ENCODE measurements around the gene GNPTG.
"Not testable (repeated sequence)": the region's sequence is repeated elsewhere in the genome, so short reads cannot be mapped to it uniquely, and the experiment has no call there.

The GNPTG gene

GRCh38 chr16:1326946-1327618, 24.6 kb upstream of the GNPTG start:
- Histone ChIP-seq H3K36me3 (ENCODE audit: control insufficient read depth in 2 of 2, insufficient read depth in 2 of 2, low read length in 2 of 2) (peaks cover 10 to 15% of the 10 kb centered on the region in 2 donors), H3K4me1 (ENCODE audit: control insufficient read depth in 2 of 2, insufficient read depth in 2 of 2, low read length in 2 of 2) (peaks cover 9 to 10% of the 10 kb centered on the region in 2 donors), H3K27me3 (ENCODE audit: control insufficient read depth in 2 of 2, insufficient read depth in 2 of 2, low read length in 2 of 2) (no peaks in the 10 kb centered on the region), H3K27ac (ENCODE audit: low read depth in 2 of 2, low read length in 2 of 2) (peak overlapping the region in 1 of 2 donors; percentile 32), H3K4me3 (ENCODE audit: low read length in 2 of 2) (no peak overlapping the region), H3K9me3 (ENCODE audit: control insufficient read depth in 2 of 2, low read length in 2 of 2) (no peaks in the 10 kb centered on the region), H3K9ac (ENCODE audit: low read depth in 1 of 2, low read length in 2 of 2) (no peak overlapping the region)

- H3K36me3 ChIP-seq (ENCODE audit: control insufficient read depth in 2 of 2, insufficient read depth in 2 of 2, low read length in 2 of 2), result peaks cover 10 to 15% of the 10 kb centered on the region in 2 donors
- no peaks in the 10 kb centered on the region for H3K27me3 ChIP-seq (ENCODE audit: control insufficient read depth in 2 of 2, insufficient read depth in 2 of 2, low read length in 2 of 2)
- H3K4me1 ChIP-seq (ENCODE audit: control insufficient read depth in 2 of 2, insufficient read depth in 2 of 2, low read length in 2 of 2), result peaks cover 11 to 14% of the 10 kb centered on the region in 2 donors
- no peaks in the 10 kb centered on the region for H3K9me3 ChIP-seq (ENCODE audit: control insufficient read depth in 2 of 2, low read length in 2 of 2)
- H3K9ac ChIP-seq (ENCODE audit: low read depth in 1 of 2, low read length in 2 of 2), result no peak overlapping the region
- H3K4me3 ChIP-seq (ENCODE audit: low read length in 2 of 2), result no peak overlapping the region
- no peak overlapping the region for H3K27ac ChIP-seq (ENCODE audit: low read depth in 2 of 2, low read length in 2 of 2)
Observed at GRCh38 chr16:1327619-1327947, 24.1 kb upstream of the GNPTG start.

DNA sequence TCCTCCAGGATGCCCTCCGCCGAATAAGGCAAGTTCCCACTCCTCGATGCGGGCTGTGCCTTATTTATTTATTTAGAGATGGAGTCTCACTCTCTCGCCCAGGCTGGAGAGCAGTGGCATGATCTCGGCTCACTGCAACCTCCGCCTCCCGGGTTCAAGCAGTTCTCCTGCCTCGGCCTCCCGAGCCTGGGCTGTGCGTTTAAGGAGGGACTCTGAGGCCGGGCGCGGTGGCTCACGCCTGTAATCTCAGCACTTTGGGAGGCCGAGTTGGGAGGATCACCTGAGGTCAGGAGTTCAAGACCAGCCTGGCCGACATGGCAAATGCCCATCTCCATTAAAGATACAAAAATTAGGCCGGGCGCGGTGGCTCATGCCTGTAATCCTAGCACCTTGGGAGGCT, 23.6 kb upstream of the GNPTG start:
- H3K9ac ChIP-seq (ENCODE audit: low read depth in 1 of 2, low read length in 2 of 2); H3K27ac ChIP-seq (ENCODE audit: low read depth in 2 of 2, low read length in 2 of 2); H3K4me3 ChIP-seq (ENCODE audit: low read length in 2 of 2); H3K27me3 ChIP-seq (ENCODE audit: control insufficient read depth in 2 of 2, insufficient read depth in 2 of 2, low read length in 2 of 2); H3K9me3 ChIP-seq (ENCODE audit: control insufficient read depth in 2 of 2, low read length in 2 of 2): not testable (repeated sequence)
- Histone ChIP-seq H3K4me1 (ENCODE audit: control insufficient read depth in 2 of 2, insufficient read depth in 2 of 2, low read length in 2 of 2) (peaks cover 14 to 19% of the 10 kb centered on the region in 2 donors), H3K36me3 (ENCODE audit: control insufficient read depth in 2 of 2, insufficient read depth in 2 of 2, low read length in 2 of 2) (peaks cover 10 to 15% of the 10 kb centered on the region in 2 donors)

DNA sequence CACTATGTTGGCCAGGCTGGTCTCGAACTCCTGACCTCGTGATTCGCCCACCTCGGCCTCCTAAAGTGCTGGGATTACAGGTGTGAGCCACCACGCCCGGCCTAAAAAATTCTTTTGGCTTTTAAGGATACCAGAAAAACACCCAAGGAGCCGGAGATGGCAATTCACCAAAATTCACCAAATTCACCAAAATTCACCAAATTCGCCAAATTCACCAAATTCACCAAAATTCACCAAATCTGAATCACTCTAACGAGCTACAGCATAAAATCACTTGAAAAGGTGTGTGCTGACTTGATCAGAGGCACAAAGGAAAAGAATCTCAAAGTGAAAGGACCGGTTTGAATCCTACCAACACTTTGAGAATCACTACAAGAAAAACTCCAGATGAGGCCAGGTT, 22.8 kb upstream of the GNPTG start:
- not testable (repeated sequence) for H3K27me3 ChIP-seq (ENCODE audit: control insufficient read depth in 2 of 2, insufficient read depth in 2 of 2, low read length in 2 of 2); H3K9ac ChIP-seq (ENCODE audit: low read depth in 1 of 2, low read length in 2 of 2); H3K9me3 ChIP-seq (ENCODE audit: control insufficient read depth in 2 of 2, low read length in 2 of 2); H3K27ac ChIP-seq (ENCODE audit: low read depth in 2 of 2, low read length in 2 of 2); H3K4me3 ChIP-seq (ENCODE audit: low read length in 2 of 2)
- Histone ChIP-seq H3K4me1 (ENCODE audit: control insufficient read depth in 2 of 2, insufficient read depth in 2 of 2, low read length in 2 of 2) (peaks cover 14 to 20% of the 10 kb centered on the region in 2 donors), H3K36me3 (ENCODE audit: control insufficient read depth in 2 of 2, insufficient read depth in 2 of 2, low read length in 2 of 2) (peaks cover 7 to 11% of the 10 kb centered on the region in 2 donors)

DNA sequence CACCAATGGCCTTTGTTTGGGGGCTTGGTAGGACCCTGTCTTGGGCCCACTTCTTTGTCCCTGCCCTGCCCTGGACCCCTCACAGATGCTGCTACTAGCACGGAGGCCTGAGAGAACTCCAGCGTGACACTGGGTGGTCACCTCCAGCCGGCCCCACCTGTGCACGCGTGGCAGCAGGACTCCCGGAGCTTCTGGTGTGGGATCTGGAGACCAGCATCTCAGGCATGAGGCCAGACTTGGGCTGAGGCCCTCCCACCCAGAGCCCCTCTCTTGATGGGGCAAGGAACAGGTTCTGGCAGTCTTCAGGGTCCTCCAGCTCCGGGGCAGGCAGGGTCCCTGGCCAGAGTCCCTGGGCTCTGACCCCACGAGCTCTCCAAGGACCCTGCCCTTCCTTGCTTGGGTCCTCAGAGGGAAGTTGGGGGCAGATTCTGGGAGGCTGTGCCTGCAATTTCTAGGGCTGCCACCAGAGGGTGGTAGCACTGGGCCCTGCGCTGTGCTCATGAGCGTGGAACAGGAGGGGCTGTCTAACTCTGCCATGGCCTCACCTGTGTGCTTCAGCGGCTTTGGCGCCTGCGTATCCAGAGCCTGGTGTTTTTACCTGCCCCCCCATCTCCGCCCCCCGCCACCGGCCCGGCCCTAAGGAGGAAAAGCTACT, 21.3 kb upstream of the GNPTG start:
- H3K9ac ChIP-seq (ENCODE audit: low read depth in 1 of 2, low read length in 2 of 2), result no peak overlapping the region
- H3K4me3 ChIP-seq (ENCODE audit: low read length in 2 of 2), result no peak overlapping the region
- no peaks in the 10 kb centered on the region for H3K9me3 ChIP-seq (ENCODE audit: control insufficient read depth in 2 of 2, low read length in 2 of 2)
- H3K36me3 ChIP-seq (ENCODE audit: control insufficient read depth in 2 of 2, insufficient read depth in 2 of 2, low read length in 2 of 2), result no peaks in the 10 kb centered on the region
- H3K27ac ChIP-seq (ENCODE audit: low read depth in 2 of 2, low read length in 2 of 2), result no peak overlapping the region
- H3K27me3 ChIP-seq (ENCODE audit: control insufficient read depth in 2 of 2, insufficient read depth in 2 of 2, low read length in 2 of 2), result peaks cover 7 to 12% of the 10 kb centered on the region in 2 donors
- H3K4me1 ChIP-seq (ENCODE audit: control insufficient read depth in 2 of 2, insufficient read depth in 2 of 2, low read length in 2 of 2), result peaks cover 14 to 20% of the 10 kb centered on the region in 2 donors

GRCh38 chr16:1330931-1331711, 20.6 kb upstream of the GNPTG start:
- peak overlapping the region; percentile 10 to 66 for H3K4me3 ChIP-seq (ENCODE audit: low read length in 2 of 2)
- peaks cover 14 to 20% of the 10 kb centered on the region in 2 donors for H3K4me1 ChIP-seq (ENCODE audit: control insufficient read depth in 2 of 2, insufficient read depth in 2 of 2, low read length in 2 of 2)
- peaks cover 9 to 19% of the 10 kb centered on the region in 2 donors for H3K27me3 ChIP-seq (ENCODE audit: control insufficient read depth in 2 of 2, insufficient read depth in 2 of 2, low read length in 2 of 2)
- H3K27ac ChIP-seq (ENCODE audit: low read depth in 2 of 2, low read length in 2 of 2), result peak overlapping the region; percentile 38 to 56
- no peaks in the 10 kb centered on the region for H3K36me3 ChIP-seq (ENCODE audit: control insufficient read depth in 2 of 2, insufficient read depth in 2 of 2, low read length in 2 of 2)
- H3K9ac ChIP-seq (ENCODE audit: low read depth in 1 of 2, low read length in 2 of 2), result peak overlapping the region in 1 of 2 donors; percentile 13
- no peaks in the 10 kb centered on the region for H3K9me3 ChIP-seq (ENCODE audit: control insufficient read depth in 2 of 2, low read length in 2 of 2)

- Histone ChIP-seq H3K4me1 (ENCODE audit: control insufficient read depth in 2 of 2, insufficient read depth in 2 of 2, low read length in 2 of 2) (peaks cover 14 to 20% of the 10 kb centered on the region in 2 donors), H3K27ac (ENCODE audit: low read depth in 2 of 2, low read length in 2 of 2) (peak overlapping the region; percentile 46 to 56), H3K9ac (ENCODE audit: low read depth in 1 of 2, low read length in 2 of 2) (peak overlapping the region; percentile 14 to 23), H3K36me3 (ENCODE audit: control insufficient read depth in 2 of 2, insufficient read depth in 2 of 2, low read length in 2 of 2) (no peaks in the 10 kb centered on the region), H3K27me3 (ENCODE audit: control insufficient read depth in 2 of 2, insufficient read depth in 2 of 2, low read length in 2 of 2) (peaks cover 12 to 27% of the 10 kb centered on the region in 2 donors), H3K9me3 (ENCODE audit: control insufficient read depth in 2 of 2, low read length in 2 of 2) (no peaks in the 10 kb centered on the region), H3K4me3 (ENCODE audit: low read length in 2 of 2) (peak overlapping the region; percentile 29 to 66)
Observed at GRCh38 chr16:1331712-1332617, 19.8 kb upstream of the GNPTG start.

- peak overlapping the region in 1 of 2 donors; percentile 23 for H3K9ac ChIP-seq (ENCODE audit: low read depth in 1 of 2, low read length in 2 of 2)
- no peaks in the 10 kb centered on the region for H3K36me3 ChIP-seq (ENCODE audit: control insufficient read depth in 2 of 2, insufficient read depth in 2 of 2, low read length in 2 of 2)
- no peak overlapping the region for H3K27ac ChIP-seq (ENCODE audit: low read depth in 2 of 2, low read length in 2 of 2)
- H3K27me3 ChIP-seq (ENCODE audit: control insufficient read depth in 2 of 2, insufficient read depth in 2 of 2, low read length in 2 of 2), result peaks cover 12 to 27% of the 10 kb centered on the region in 2 donors
- peaks cover 14 to 20% of the 10 kb centered on the region in 2 donors for H3K4me1 ChIP-seq (ENCODE audit: control insufficient read depth in 2 of 2, insufficient read depth in 2 of 2, low read length in 2 of 2)
- peak overlapping the region in 1 of 2 donors; percentile 66 for H3K4me3 ChIP-seq (ENCODE audit: low read length in 2 of 2)
- H3K9me3 ChIP-seq (ENCODE audit: control insufficient read depth in 2 of 2, low read length in 2 of 2), result no peaks in the 10 kb centered on the region
Observed at GRCh38 chr16:1332618-1333148, 19.0 kb upstream of the GNPTG start.

DNA sequence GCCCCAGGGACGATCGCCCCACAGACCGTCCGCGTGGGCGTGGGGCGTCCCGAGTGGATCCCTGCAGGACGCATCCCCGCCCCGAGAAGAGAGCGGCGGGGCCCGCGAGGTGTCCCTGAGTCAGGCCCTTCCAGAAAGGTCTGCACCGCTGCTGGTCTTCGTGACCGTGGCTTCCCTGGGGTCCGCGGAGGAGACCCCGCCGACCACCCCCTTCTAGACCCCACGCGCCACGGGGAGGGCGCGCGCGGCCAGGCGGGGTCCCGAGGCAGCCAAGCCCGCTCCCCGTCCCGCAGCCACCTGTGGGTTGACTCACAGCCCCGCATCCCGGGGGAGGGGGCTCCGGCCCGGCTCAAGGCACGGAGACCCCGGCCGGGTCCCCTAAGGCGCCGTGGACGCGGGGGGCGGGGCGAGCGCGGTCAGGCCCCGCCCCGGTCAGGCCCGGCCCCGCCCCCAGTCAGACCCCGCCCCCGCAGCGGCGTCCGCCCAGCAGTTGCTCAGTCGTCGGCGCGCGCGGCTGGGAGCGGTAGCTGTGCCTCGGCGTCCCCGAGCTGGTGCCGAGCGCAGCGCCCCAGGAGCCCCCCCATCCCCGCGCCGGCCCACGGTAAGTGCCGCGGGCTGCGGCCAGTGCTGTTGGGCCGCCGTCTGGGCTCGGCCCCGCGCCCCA, 18.4 kb upstream of the GNPTG start, which contains the start of gene BAIAP3:
Gene BAIAP3, plus strand, starts transcription at position 497 of the 664 bp plus-strand sequence. CDS start 4,905 bp downstream, outside the sequence.
- H3K9ac ChIP-seq (ENCODE audit: low read depth in 1 of 2, low read length in 2 of 2), result peak within 1 kb of the TSS in 1 of 2 donors; percentile 23
- peaks cover 12 to 27% of the 10 kb centered on the region in 2 donors for H3K27me3 ChIP-seq (ENCODE audit: control insufficient read depth in 2 of 2, insufficient read depth in 2 of 2, low read length in 2 of 2)
- H3K36me3 ChIP-seq (ENCODE audit: control insufficient read depth in 2 of 2, insufficient read depth in 2 of 2, low read length in 2 of 2), result no peaks in the 10 kb centered on the region
- peak within 1 kb of the TSS; percentile 23 to 66 for H3K4me3 ChIP-seq (ENCODE audit: low read length in 2 of 2)
- peaks cover 14 to 20% of the 10 kb centered on the region in 2 donors for H3K4me1 ChIP-seq (ENCODE audit: control insufficient read depth in 2 of 2, insufficient read depth in 2 of 2, low read length in 2 of 2)
- H3K27ac ChIP-seq (ENCODE audit: low read depth in 2 of 2, low read length in 2 of 2), result no peak within 1 kb of the TSS
- H3K9me3 ChIP-seq (ENCODE audit: control insufficient read depth in 2 of 2, low read length in 2 of 2), result no peaks in the 10 kb centered on the region
